Testis (tissue), 3 donors: Measurements from ENCODE around the gene ATP1A3. TPM values are rescaled to one million over a fixed set of nuclear protein-coding genes. Genes with fewer than 3 reads are reported as not detected.
"Not testable (repeated sequence)": the region's sequence is repeated elsewhere in the genome, so short reads cannot be mapped to it uniquely, and the experiment has no call there.

Source experiments
- DNase-seq: peaks from one replicate; pipeline ENCODE4 v3.0.0-alpha.2; 2019
- H3K27ac ChIP-seq, 2 donors: fragments of 200-600 bp; sonication (generic); one replicate each; pipeline ENCODE4 v1.5.1; 2019
- H3K27me3 ChIP-seq: fragments of 200-600 bp; sonication (generic); one replicate; pipeline ENCODE4 v1.5.1; 2019
- H3K36me3 ChIP-seq: fragments of 200-600 bp; sonication (generic); one replicate; pipeline ENCODE4 v1.5.1; 2017; ENCODE audit warnings: low read depth; ENCODE audit errors: missing control alignments
- H3K4me1 ChIP-seq: fragments of 200-600 bp; sonication (generic); one replicate; pipeline ENCODE4 v1.5.1; 2019
- H3K4me3 ChIP-seq, 2 donors: fragments of 200-600 bp; sonication (generic); one replicate each; pipeline ENCODE4 v1.5.1; 2017 to 2019
- H3K9me3 ChIP-seq: fragments of 200-600 bp; sonication (generic); one replicate; pipeline ENCODE4 v1.5.1; 2017
- CTCF ChIP-seq, 3 experiments: fragments of 450-650 bp in 2 of 3; fragments of 200-600 bp in 1 of 3; sonication (generic) in 1 of 3; IDR thresholded peaks; one replicate each; pipeline ENCODE4 v1.5.1; 2016 to 2019; ENCODE audit warnings: antibody characterized with exemption in 3 of 3, mild to moderate bottlenecking in 2 of 3, moderate library complexity in 1 of 3
- POLR2A ChIP-seq: fragments of 450-650 bp; IDR thresholded peaks from one replicate; pipeline ENCODE4 v1.6.1; 2017; ENCODE audit warnings: antibody characterized with exemption, mild to moderate bottlenecking, moderate library complexity
- WGBS, 2 donors: methylation state at CpG; one replicate each; pipeline ENCODE4 v1.1.5; 2018; 5-methylcytosine and 5-hydroxymethylcytosine counted together
- intact Hi-C: fragments of 100-400 bp; cut with DNase I; formaldehyde crosslinking; loops from one replicate; pipeline ENCODE4 v1.15.1; 2023; ENCODE audit warnings: low total_unique reads
- polyA plus RNA-seq: library from polyadenylated mRNA; stranded (reverse); fragments of 350-450 nt; fragmentation: Illumina TruSeq; extraction: RNeasy Lipid Tissue Mini Kit (QIAGEN cat#74804); gene quantifications from one replicate; pipeline ENCODE4 v1.2.3, GENCODE V29; 2014; ENCODE audit warnings: low read depth, low replicate concordance; ENCODE audit not compliant: insufficient read depth
- total RNA-seq, 2 donors: library from RNA; depleted of rRNA; stranded (reverse); fragments of >200 nt; gene quantifications; one replicate each; pipeline ENCODE4 v1.2.3, GENCODE V29; 2016

ATP1A3 gene
- total and polyA plus RNA-seq, 3 donors from 2014 or later: 30.3 to 87.3 (median 60.8) TPM

DNA sequence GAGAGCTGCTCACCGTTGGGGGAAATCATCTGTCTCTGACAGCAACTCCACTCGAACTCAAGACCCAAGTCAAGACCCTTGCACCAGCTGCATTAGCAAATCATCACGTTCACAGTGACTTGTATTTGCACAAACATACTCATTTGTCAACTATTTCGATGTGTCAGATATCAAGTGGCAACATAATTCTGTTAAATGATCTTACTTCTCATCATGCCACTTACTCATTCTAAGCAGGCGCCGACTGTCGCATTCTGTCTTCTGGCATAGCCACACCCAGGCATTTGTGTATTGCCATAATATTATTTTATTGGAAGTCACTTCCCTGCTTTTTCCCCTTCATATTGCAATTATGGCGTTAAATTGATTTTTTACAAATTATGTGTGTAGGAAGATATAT is 23.0 kb upstream of the ATP1A3 start:
- Histone ChIP-seq H3K4me1 (no peaks in the 10 kb centered on the region), H3K9me3 (no peaks in the 10 kb centered on the region), H3K36me3 (no peaks in the 10 kb centered on the region), H3K27ac (no peak overlapping the region), H3K4me3 (no peak overlapping the region), H3K27me3 (no peaks in the 10 kb centered on the region)
- DNase-seq: no peak
- intact Hi-C loops: no loop called here
- no peak for TF ChIP-seq CTCF (IDR thresholded peaks at IDR 0.05)
- TF ChIP-seq POLR2A: no peak
- 87 to 91% methylated on average over 8 of the region's 8 CpGs for WGBS, 2 donors

DNA sequence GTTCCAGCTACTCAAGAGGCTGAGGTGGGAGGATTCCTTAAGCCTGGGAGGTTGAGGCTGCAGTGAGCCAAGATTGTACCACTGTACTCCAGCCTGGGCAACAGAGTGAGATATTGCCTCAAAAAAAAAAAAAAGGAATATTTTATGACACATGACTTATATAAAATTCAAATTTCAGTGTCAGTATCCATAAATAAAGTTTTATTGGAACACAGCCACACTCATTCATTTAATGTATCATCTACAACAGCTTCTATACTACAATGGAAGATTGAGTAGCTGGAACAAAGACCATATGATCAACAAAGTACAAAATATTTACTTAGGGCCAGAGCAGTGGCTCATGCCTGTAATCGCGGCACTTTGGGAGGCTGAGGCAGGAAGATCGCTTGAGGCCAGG is 18.7 kb upstream of the ATP1A3 start:
- H3K27ac ChIP-seq, H3K27me3 ChIP-seq, H3K4me3 ChIP-seq, DNase-seq, H3K9me3 ChIP-seq, intact Hi-C loops, H3K36me3 ChIP-seq, H3K4me1 ChIP-seq: not testable (repeated sequence)
- WGBS, 2 donors: 97 to 100% methylated on average over 3 of the region's 3 CpGs

GRCh38 chr19:42010245-42011126 is 16.5 kb upstream of the ATP1A3 start:
- no peaks in the 10 kb centered on the region for H3K36me3 ChIP-seq
- H3K27ac ChIP-seq: no peak overlapping the region
- 82% methylated on average over 11 of the region's 11 CpGs for whole genome bisulfite sequencing, 2 donors
- no peak overlapping the region for H3K4me3 ChIP-seq
- no peaks in the 10 kb centered on the region for H3K9me3 ChIP-seq
- no peaks in the 10 kb centered on the region for H3K27me3 ChIP-seq
- intact Hi-C loops: no loop called here
- no peak for DNase-seq
- TF ChIP-seq POLR2A (no peak), CTCF (IDR thresholded peaks at IDR 0.05) (no peak)
- no peaks in the 10 kb centered on the region for H3K4me1 ChIP-seq

- WGBS, 2 donors: 90 to 96% methylated on average over 12 to 13 of the region's 13 CpGs
- H3K36me3 ChIP-seq: no peaks in the 10 kb centered on the region
- no peak for DNase-seq
Observed at GRCh38 chr19:42006569-42006968, 12.5 kb upstream of the ATP1A3 start.

DNA sequence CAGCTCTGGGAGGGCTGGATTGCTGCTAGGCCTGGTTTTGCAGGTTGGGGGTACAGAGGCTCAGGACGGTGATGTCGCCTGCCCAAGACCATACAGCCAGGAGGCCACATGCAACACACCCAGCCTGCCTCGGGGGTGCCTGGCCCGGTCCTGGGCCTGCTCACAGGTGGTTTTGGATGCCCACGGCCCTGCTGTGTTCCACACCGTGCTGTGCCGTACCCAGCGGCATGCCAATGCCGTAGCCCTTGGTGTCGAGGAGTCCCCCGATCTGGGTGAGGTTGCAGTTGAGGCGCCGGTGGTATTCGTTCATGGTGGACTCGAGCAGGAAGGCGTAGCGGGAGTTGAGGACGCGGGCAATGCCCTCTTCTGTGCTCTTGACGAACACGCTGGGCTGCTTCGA is 11.5 kb upstream of the ATP1A3 start:
- no peak for DNase-seq
- WGBS, 2 donors: 97% methylated on average over 11 to 22 of the region's 22 CpGs

More at GRCh38 chr19:42006569-42006968, 12.5 kb upstream of the ATP1A3 start:
- TF ChIP-seq CTCF (IDR thresholded peaks at IDR 0.05) (no peak), POLR2A (no peak)
- Histone ChIP-seq H3K27ac (no peak overlapping the region), H3K4me3 (no peak overlapping the region), H3K4me1 (no peaks in the 10 kb centered on the region), H3K9me3 (no peaks in the 10 kb centered on the region), H3K27me3 (no peaks in the 10 kb centered on the region)
- intact Hi-C loops: no loop called here

More for the DNA sequence above, 11.5 kb upstream of the ATP1A3 start:
- Histone ChIP-seq H3K4me1 (no peaks in the 10 kb centered on the region), H3K27me3 (no peaks in the 10 kb centered on the region), H3K27ac (no peak overlapping the region), H3K9me3 (no peaks in the 10 kb centered on the region), H3K4me3 (no peak overlapping the region), H3K36me3 (no peaks in the 10 kb centered on the region)
- intact Hi-C loops: no loop called here
- no peak for TF ChIP-seq CTCF (IDR thresholded peaks at IDR 0.05)
- no peak for TF ChIP-seq POLR2A
